Neural crest cell (in vitro differentiated cells): ENCODE measurements around the gene SLC26A5. TPM values are rescaled to one million over a fixed set of nuclear protein-coding genes. Genes with fewer than 3 reads are reported as not detected.

Experiments used
- DNase-seq: peaks from one replicate; pipeline ENCODE4 v3.0.0; 2021; ENCODE audit warnings: low read depth, mixed read lengths, low spot score
- H3K27ac Mint-ChIP-seq: one replicate; pipeline ENCODE4 v1.8.0; 2021; ENCODE audit warnings: mild to moderate bottlenecking, mixed read lengths; ENCODE audit not compliant: unreplicated experiment
- H3K27me3 Mint-ChIP-seq: 2 replicates; pipeline ENCODE4 v1.8.0; 2021; ENCODE audit warnings: low read depth, mild to moderate bottlenecking, mixed read lengths
- H3K36me3 Mint-ChIP-seq: 2 replicates; pipeline ENCODE4 v1.8.0; 2021; ENCODE audit warnings: low read depth, mild to moderate bottlenecking, mixed read lengths
- H3K4me1 Mint-ChIP-seq: 2 replicates; pipeline ENCODE4 v1.8.0; 2021; ENCODE audit warnings: mixed read lengths
- H3K4me3 Mint-ChIP-seq: one replicate; pipeline ENCODE4 v1.8.0; 2021; ENCODE audit warnings: mild to moderate bottlenecking, mixed read lengths
- H3K9me3 Mint-ChIP-seq: 2 replicates; pipeline ENCODE4 v1.8.0; 2021; ENCODE audit warnings: mixed read lengths
- CTCF ChIP-seq: fragments of 200-600 bp; sonication (generic); conservative IDR thresholded peaks from 2 replicates; pipeline ENCODE4 v1.5.0; 2021; ENCODE audit warnings: antibody characterized with exemption, mild to moderate bottlenecking
- total RNA-seq: library from RNA; stranded (reverse); gene quantifications from 2 replicates; pipeline ENCODE4 v1.2.1, GENCODE V29; 2021

Gene SLC26A5
- total RNA-seq, 1 donor from 2014 or later = not detected

- no peak for DNase-seq
- no peak overlapping the region for H3K4me3 Mint-ChIP-seq
- no peak for TF ChIP-seq CTCF
- H3K27me3 Mint-ChIP-seq = peaks cover 27% of the 10 kb centered on the region
- no peaks in the 10 kb centered on the region for H3K4me1 Mint-ChIP-seq
- no peaks in the 10 kb centered on the region for H3K36me3 Mint-ChIP-seq
- no peaks in the 10 kb centered on the region for H3K9me3 Mint-ChIP-seq
- H3K27ac Mint-ChIP-seq = no peak overlapping the region
Measured at GRCh38 chr7:103398483-103399127, 47.4 kb downstream of the SLC26A5 start.

DNA sequence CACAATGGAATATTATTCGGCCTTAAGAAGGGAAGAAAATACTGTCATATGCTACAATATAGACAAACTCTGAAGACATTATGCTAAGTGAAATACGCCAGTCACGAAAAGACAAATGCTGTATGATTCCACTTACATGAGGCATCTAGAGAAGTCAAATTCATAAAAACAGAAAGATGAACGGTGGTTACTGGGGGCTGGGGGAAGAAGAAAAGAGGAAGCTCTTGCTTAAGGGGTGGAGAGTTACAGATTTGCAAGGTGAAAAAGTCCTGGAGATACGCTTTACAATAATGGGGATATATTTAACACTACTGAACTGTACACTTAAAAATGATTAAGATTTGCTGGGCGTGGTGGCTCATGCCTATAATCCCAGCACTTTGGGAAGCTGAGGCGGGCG lies 49.5 kb downstream of the SLC26A5 start:
- Mint-ChIP-seq H3K4me1 (no peaks in the 10 kb centered on the region), H3K27ac (no peak overlapping the region), H3K4me3 (no peak overlapping the region), H3K36me3 (no peaks in the 10 kb centered on the region), H3K9me3 (no peaks in the 10 kb centered on the region), H3K27me3 (peaks cover 14% of the 10 kb centered on the region)
- no peak for TF ChIP-seq CTCF
- no peak for DNase-seq

- no peak overlapping the region for H3K4me3 Mint-ChIP-seq
- no peaks in the 10 kb centered on the region for H3K4me1 Mint-ChIP-seq
- no peak for DNase-seq
- H3K9me3 Mint-ChIP-seq = no peaks in the 10 kb centered on the region
- no peaks in the 10 kb centered on the region for H3K36me3 Mint-ChIP-seq
- H3K27ac Mint-ChIP-seq = no peak overlapping the region
- no peak for TF ChIP-seq CTCF
- peaks cover 14% of the 10 kb centered on the region for H3K27me3 Mint-ChIP-seq
Measured at GRCh38 chr7:103395071-103395470, 50.9 kb downstream of the SLC26A5 start.

DNA sequence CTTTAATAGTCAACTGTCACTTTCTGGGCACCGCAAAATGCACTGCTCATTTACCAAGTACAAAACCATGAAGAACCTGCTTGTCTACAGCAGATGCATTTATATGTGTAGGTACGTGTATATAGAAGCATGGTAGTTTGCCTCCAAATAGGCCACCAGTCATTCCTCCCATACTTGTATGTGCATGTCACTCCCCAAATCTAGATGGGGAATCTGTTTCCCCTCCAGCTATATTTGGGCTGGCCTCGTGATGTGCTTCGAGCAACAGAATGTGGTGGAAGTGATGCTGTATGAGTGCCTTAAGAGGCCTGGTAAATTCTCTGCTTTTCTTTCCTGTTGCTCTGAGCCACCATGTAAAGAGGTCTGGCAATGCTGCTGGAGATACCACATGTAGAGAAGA lies 51.4 kb downstream of the SLC26A5 start:
- no peak overlapping the region for H3K27ac Mint-ChIP-seq
- no peak overlapping the region for H3K4me3 Mint-ChIP-seq
- no peaks in the 10 kb centered on the region for H3K36me3 Mint-ChIP-seq
- TF ChIP-seq CTCF = no peak
- DNase-seq = no peak
- H3K9me3 Mint-ChIP-seq = no peaks in the 10 kb centered on the region
- H3K27me3 Mint-ChIP-seq = peaks cover 15% of the 10 kb centered on the region
- H3K4me1 Mint-ChIP-seq = no peaks in the 10 kb centered on the region

GRCh38 chr7:103391976-103392375 lies 54.0 kb downstream of the SLC26A5 start:
- peaks cover 18% of the 10 kb centered on the region for H3K27me3 Mint-ChIP-seq
- no peak overlapping the region for H3K27ac Mint-ChIP-seq
- no peak for TF ChIP-seq CTCF
- no peaks in the 10 kb centered on the region for H3K9me3 Mint-ChIP-seq
- H3K36me3 Mint-ChIP-seq = no peaks in the 10 kb centered on the region
- H3K4me1 Mint-ChIP-seq = no peaks in the 10 kb centered on the region
- no peak overlapping the region for H3K4me3 Mint-ChIP-seq
- DNase-seq = no peak
